ENCODE results near the gene AGAP5. TPM values are rescaled to one million over a fixed set of nuclear protein-coding genes. Genes with fewer than 3 reads are reported as not detected.

The AGAP5 gene
- total and polyA plus RNA-seq, 2 donors (not counting 1 experiment from before 2014, with no cell fraction given) = 11.5 to 12.9 TPM

DNA sequence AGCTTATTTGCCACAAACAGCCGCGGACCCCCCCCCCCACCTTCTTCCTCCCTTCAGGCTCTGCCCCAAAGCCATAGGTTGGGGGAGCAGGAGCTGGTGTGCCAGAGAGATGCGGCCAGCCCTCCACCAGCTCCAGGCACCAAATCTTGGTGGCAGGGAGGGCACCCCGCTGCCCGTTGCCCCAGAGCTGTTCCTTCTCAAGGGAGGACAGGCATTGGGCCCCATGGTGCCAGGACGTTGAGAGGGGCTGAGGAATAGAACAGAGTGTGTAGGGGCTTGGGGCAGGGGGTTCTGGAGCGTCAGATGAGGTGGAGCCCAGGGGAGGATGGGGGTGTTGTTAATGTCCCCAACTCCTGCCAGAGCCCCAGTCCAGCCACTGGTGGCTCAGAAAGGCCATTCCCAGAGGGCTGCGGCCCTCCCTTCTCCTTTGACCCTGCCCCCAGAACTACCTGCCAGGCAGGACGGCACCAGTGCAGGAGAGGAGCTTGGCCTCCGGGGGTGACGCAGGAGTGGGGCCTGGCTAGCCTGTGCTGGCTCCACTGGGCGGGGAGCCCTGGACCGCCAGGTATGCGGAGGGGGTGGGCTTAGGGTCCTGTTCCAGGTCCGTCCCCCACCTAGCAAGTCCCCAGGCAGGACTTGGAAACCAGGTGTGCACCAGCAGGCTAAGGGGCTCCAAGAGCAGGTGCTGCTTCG lies 36.3 kb upstream of the AGAP5 start:
- H3K36me3 ChIP-seq (replicated peaks in 1 of 2; ENCODE audit: control extremely low read depth in 1 of 2, control insufficient read depth in 1 of 2, extremely low read depth in 1 of 2, insufficient read depth in 2 of 2, low read length in 1 of 2) = peaks cover 0 to 3% of the 10 kb centered on the region in 2 experiments
- no peaks in the 10 kb centered on the region for H4K20me1 ChIP-seq (ENCODE audit: control insufficient read depth, insufficient read depth, low read length, poor library complexity, severe bottlenecking)
- intact Hi-C loops (cut with micrococcal nuclease) = no loop called here
- H3K9ac ChIP-seq (ENCODE audit: low read length) = no peak overlapping the region
- no peaks in the 10 kb centered on the region for H3K9me3 ChIP-seq (ENCODE audit: control extremely low read depth in 1 of 3, control insufficient read depth in 2 of 3, insufficient read depth in 1 of 3, low read length in 2 of 3)
- peaks cover 7 to 8% of the 10 kb centered on the region in 2 donors for H3K4me1 ChIP-seq (ENCODE audit: control insufficient read depth in 2 of 2, insufficient read depth in 2 of 2, low read length in 2 of 2)
- CTCF ChIA-PET = no interaction called here
- H3K4me1 Mint-ChIP-seq = peaks cover 20% of the 10 kb centered on the region
- H3K27me3 ChIP-seq (replicated peaks in 1 of 4; ENCODE audit: control extremely low read depth in 1 of 4, control insufficient read depth in 3 of 4, insufficient read depth in 4 of 4, low read length in 3 of 4) = no peaks in the 10 kb centered on the region
- WGBS (ENCODE audit: insufficient coverage) = 92% methylated on average over 14 of the region's 16 CpGs
- no peaks in the 10 kb centered on the region for H3K9me3 Mint-ChIP-seq (ENCODE audit: insufficient read depth)
- H3K4me3 Mint-ChIP-seq = no peak overlapping the region
- no peak overlapping the region for H2AFZ ChIP-seq (ENCODE audit: insufficient read depth, low read depth, low read length, poor library complexity, severe bottlenecking)
- POLR2A ChIA-PET = interaction anchor here (0.6 to 0.7 kb wide), 3 partner anchors 39 to 481 kb away, joined by 3 to 8 read pairs (median 3); no protein-coding TSS in a partner anchor
- H3K27ac Mint-ChIP-seq = no peak overlapping the region
- H3K4me2 ChIP-seq (replicated peaks; ENCODE audit: low read depth, low read length, poor library complexity, severe bottlenecking) = no peak overlapping the region
- no peak overlapping the region for H3K4me3 ChIP-seq (ENCODE audit: control extremely low read depth in 1 of 5, extremely low read depth in 1 of 5, insufficient read depth in 1 of 5, low read depth in 2 of 5, low read length in 4 of 5)
- H3K79me2 ChIP-seq (ENCODE audit: control insufficient read depth, insufficient read depth, low read length) = peaks cover 35% of the 10 kb centered on the region
- TF ChIP-seq, protein P1, sequence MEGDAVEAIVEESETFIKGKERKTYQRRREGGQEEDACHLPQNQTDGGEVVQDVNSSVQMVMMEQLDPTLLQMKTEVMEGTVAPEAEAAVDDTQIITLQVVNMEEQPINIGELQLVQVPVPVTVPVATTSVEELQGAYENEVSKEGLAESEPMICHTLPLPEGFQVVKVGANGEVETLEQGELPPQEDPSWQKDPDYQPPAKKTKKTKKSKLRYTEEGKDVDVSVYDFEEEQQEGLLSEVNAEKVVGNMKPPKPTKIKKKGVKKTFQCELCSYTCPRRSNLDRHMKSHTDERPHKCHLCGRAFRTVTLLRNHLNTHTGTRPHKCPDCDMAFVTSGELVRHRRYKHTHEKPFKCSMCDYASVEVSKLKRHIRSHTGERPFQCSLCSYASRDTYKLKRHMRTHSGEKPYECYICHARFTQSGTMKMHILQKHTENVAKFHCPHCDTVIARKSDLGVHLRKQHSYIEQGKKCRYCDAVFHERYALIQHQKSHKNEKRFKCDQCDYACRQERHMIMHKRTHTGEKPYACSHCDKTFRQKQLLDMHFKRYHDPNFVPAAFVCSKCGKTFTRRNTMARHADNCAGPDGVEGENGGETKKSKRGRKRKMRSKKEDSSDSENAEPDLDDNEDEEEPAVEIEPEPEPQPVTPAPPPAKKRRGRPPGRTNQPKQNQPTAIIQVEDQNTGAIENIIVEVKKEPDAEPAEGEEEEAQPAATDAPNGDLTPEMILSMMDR (IDR thresholded peaks at IDR 0.05) = no peak
- no peak for TF ChIP-seq EZH2 (IDR thresholded peaks at IDR 0.05; ENCODE audit: borderline replicate concordance, insufficient read depth, low read depth, low read length, poor library complexity, severe bottlenecking)
- H3K27ac ChIP-seq (ENCODE audit: low read length in 2 of 2) = no peak overlapping the region
- no peak for ATAC-seq (ENCODE audit: low read depth)
- no peak for DNase-seq
- H3K27me3 Mint-ChIP-seq = no peaks in the 10 kb centered on the region

DNA sequence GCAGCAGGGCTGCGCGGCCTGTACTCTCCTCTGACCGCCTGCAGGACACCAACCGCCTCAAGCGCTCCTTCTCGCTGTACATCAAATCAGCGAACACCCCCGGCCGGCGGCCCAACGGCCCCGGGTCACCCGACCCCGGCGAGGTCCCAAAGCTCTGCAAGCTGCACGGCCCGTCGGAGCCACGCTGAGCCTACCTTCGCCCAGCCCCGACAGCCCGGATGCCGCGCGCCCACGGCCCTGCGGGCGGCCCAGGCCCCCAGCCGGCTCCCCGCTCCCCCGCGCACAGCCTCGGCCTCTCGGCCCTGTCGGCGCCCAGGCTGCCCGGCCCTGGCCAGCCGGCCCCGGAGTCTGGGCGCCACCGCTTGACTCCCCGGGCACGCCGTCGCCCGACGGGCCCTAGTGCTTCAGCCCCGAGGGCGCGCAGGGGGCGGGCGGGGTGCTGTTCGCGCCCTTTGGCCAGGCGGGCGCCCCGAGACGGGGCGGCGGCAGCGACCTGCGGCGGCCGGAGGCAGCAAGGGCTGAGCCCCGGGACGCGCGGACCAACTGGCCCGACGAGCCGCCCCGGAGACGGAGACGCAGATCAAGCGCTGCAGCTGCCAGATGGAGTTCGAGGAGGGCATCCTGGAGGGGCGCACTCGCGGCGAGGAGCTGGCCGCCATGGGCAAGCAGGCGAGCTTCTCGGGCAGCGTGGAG lies 35.2 kb upstream of the AGAP5 start:
- H3K9ac ChIP-seq (ENCODE audit: low read length) = no peak overlapping the region
- Mint-ChIP-seq H3K4me3 (no peak overlapping the region), H3K4me1 (peaks cover 20% of the 10 kb centered on the region), H3K27ac (no peak overlapping the region), H3K27me3 (no peaks in the 10 kb centered on the region), H3K9me3 (ENCODE audit: insufficient read depth) (no peaks in the 10 kb centered on the region)
- TF ChIP-seq, protein P1 (IDR thresholded peaks at IDR 0.05) = no peak
- no peak for TF ChIP-seq EZH2 (IDR thresholded peaks at IDR 0.05; ENCODE audit: borderline replicate concordance, insufficient read depth, low read depth, low read length, poor library complexity, severe bottlenecking)
- DNase-seq (no peak), ATAC-seq (ENCODE audit: low read depth) (no peak)
- H3K9me3 ChIP-seq (ENCODE audit: control extremely low read depth in 1 of 3, control insufficient read depth in 2 of 3, insufficient read depth in 1 of 3, low read length in 2 of 3) = no peaks in the 10 kb centered on the region
- H3K27ac ChIP-seq (ENCODE audit: low read length in 2 of 2) = no peak overlapping the region
- WGBS (ENCODE audit: insufficient coverage) = 98% methylated on average over 75 of the region's 84 CpGs
- peaks cover 0 to 3% of the 10 kb centered on the region in 2 experiments for H3K36me3 ChIP-seq (replicated peaks in 1 of 2; ENCODE audit: control extremely low read depth in 1 of 2, control insufficient read depth in 1 of 2, extremely low read depth in 1 of 2, insufficient read depth in 2 of 2, low read length in 1 of 2)
- H3K4me2 ChIP-seq (replicated peaks; ENCODE audit: low read depth, low read length, poor library complexity, severe bottlenecking) = no peak overlapping the region
- H2AFZ ChIP-seq (ENCODE audit: insufficient read depth, low read depth, low read length, poor library complexity, severe bottlenecking) = no peak overlapping the region
- peaks cover 37% of the 10 kb centered on the region for H3K79me2 ChIP-seq (ENCODE audit: control insufficient read depth, insufficient read depth, low read length)
- ChIA-PET CTCF (interaction anchor here (3.5 kb wide), 1 partner anchor 10 kb away, joined by 19 read pairs; the partner anchor contains the start of gene SEC24C), POLR2A (interaction anchor here (0.6 to 0.7 kb wide), 2 partner anchors 40 to 480 kb away, joined by 3 to 8 read pairs; no protein-coding TSS in a partner anchor)
- H3K27me3 ChIP-seq (replicated peaks in 1 of 4; ENCODE audit: control extremely low read depth in 1 of 4, control insufficient read depth in 3 of 4, insufficient read depth in 4 of 4, low read length in 3 of 4) = no peaks in the 10 kb centered on the region
- intact Hi-C loops (cut with micrococcal nuclease) = no loop called here
- no peaks in the 10 kb centered on the region for H4K20me1 ChIP-seq (ENCODE audit: control insufficient read depth, insufficient read depth, low read length, poor library complexity, severe bottlenecking)
- H3K4me1 ChIP-seq (ENCODE audit: control insufficient read depth in 2 of 2, insufficient read depth in 2 of 2, low read length in 2 of 2) = peaks cover 7 to 8% of the 10 kb centered on the region in 2 donors
- H3K4me3 ChIP-seq (ENCODE audit: control extremely low read depth in 1 of 5, extremely low read depth in 1 of 5, insufficient read depth in 1 of 5, low read depth in 2 of 5, low read length in 4 of 5) = no peak overlapping the region

All from B cell (primary cell).